HEK293 (cell line): ENCODE measurements around the gene NUDCD3.

Experiments used
- ATF2 ChIP-seq: fragments of 450-650 bp; formaldehyde crosslinking; IDR thresholded peaks from 2 replicates; pipeline ENCODE4 v1.5.1; 2016; ENCODE audit warnings: missing biosample characterization, missing genetic modification characterization, low read depth
- CTCF ChIP-seq: fragments of 450-650 bp; formaldehyde crosslinking; IDR thresholded peaks from 2 replicates; pipeline ENCODE4 v1.5.1; 2016; ENCODE audit warnings: missing biosample characterization, missing genetic modification characterization
- YY1 ChIP-seq: fragments of 450-650 bp; formaldehyde crosslinking; IDR thresholded peaks from 2 replicates; pipeline ENCODE4 v1.5.1; 2018; ENCODE audit warnings: missing biosample characterization, missing genetic modification characterization
- ZNF148 ChIP-seq: fragments of 450-650 bp; formaldehyde crosslinking; IDR thresholded peaks from 2 replicates; pipeline ENCODE4 v1.5.0; 2017; ENCODE audit warnings: missing biosample characterization, missing genetic modification characterization, borderline replicate concordance
- ZNF2 ChIP-seq: fragments of 450-650 bp; formaldehyde crosslinking; IDR thresholded peaks from 2 replicates; pipeline ENCODE4 v1.5.1; 2016; ENCODE audit warnings: missing biosample characterization, missing genetic modification characterization
- ZNF776 ChIP-seq: fragments of 450-650 bp; formaldehyde crosslinking; IDR thresholded peaks from 2 replicates; pipeline ENCODE4 v1.5.0; 2017; ENCODE audit warnings: missing biosample characterization, missing genetic modification characterization, borderline replicate concordance
- ZSCAN4 ChIP-seq: fragments of 450-650 bp; formaldehyde crosslinking; IDR thresholded peaks from 2 replicates; pipeline ENCODE4 v1.5.1; 2017; ENCODE audit warnings: missing biosample characterization, missing genetic modification characterization

- TF ChIP-seq ATF2 (tag by site-specific recombination) (no peak), YY1 (no peak), CTCF (tag by site-specific recombination) (no peak), ZSCAN4 (no peak), ZNF148 (tag by site-specific recombination) (no peak), ZNF776 (tag by site-specific recombination) (no peak), ZNF2 (tag by site-specific recombination) (no peak)
Observed at GRCh38 chr7:44336491-44336890, 154.0 kb downstream of the NUDCD3 start.
